HG02678 (cell line): ENCODE data around the gene FEZF1.

ENCODE experiments used
- ATAC-seq: cut with Tn5 transposase; IDR thresholded peaks from one replicate; pipeline ENCODE4 v1.9.1; 2021; ENCODE audit warnings: mild to moderate bottlenecking, moderate library complexity; ENCODE audit not compliant: unreplicated experiment

Gene FEZF1

GRCh38 chr7:122304319-122304975, at the start of gene FEZF1:
Gene FEZF1, minus strand, starts transcription at chr7:122304750. Its CDS starts 313 bp downstream, at chr7:122304437.
- ATAC-seq: no peak

- no peak for ATAC-seq
Observed at GRCh38 chr7:122352454-122352853, 47.9 kb upstream of the FEZF1 start.

- no peak for ATAC-seq
Observed at GRCh38 chr7:122350701-122351100, 46.2 kb upstream of the FEZF1 start.

DNA sequence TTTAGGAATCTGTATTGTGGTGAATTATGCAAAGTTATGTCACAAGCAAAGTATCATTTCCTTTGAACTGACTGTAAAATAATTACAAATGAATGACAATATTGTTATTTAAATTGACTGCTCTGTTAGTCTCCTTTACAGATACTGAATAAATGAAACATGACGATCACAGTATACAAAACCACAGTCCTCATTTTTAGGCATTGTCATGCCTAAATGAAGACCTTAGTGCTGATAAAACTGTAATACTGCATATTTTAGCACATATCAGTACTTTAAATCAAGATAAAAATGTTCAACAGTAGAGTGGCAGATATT, 39.7 kb upstream of the FEZF1 start:
- no peak for ATAC-seq

DNA sequence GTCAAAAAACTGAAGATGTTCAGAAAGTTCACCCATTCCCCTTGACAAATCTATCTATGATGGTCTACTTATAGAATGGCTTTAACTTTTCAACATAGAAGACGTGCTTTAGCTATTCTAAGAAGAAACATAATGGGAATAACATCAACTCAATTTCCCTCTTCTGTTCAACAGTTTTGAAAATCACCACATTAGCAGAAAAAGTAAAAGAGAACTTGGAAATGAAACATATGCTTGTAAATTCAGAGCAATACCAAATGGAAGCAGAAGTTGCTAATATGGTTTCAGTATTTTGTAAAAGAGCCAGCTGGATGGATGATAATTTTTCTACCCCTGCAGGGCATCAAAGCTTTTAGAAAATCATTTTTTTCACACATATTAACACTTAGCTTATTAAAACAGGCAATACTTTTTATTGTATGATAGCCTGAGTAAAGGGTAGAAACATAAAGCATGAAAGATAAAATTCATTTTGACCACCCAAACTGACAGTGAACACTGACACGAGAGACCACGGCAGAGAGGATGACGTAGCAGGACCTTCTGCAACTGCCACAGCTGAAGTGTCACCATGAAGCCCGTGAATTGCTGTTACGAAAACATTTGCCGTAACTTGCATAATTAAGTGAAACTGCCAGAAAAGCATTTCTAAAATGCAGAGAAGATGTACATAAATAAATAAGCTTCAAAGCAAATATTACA, 39.2 kb upstream of the FEZF1 start:
- no peak for ATAC-seq

- no peak for ATAC-seq
Observed at GRCh38 chr7:122340427-122340826, 35.9 kb upstream of the FEZF1 start.

- no peak for ATAC-seq
Observed at GRCh38 chr7:122339145-122339904, 34.8 kb upstream of the FEZF1 start.

GRCh38 chr7:122337011-122337410, 32.5 kb upstream of the FEZF1 start:
- no peak for ATAC-seq

GRCh38 chr7:122329145-122329802, 24.7 kb upstream of the FEZF1 start:
- ATAC-seq: no peak

- ATAC-seq: no peak
Observed at GRCh38 chr7:122327969-122328368, 23.4 kb upstream of the FEZF1 start.

DNA sequence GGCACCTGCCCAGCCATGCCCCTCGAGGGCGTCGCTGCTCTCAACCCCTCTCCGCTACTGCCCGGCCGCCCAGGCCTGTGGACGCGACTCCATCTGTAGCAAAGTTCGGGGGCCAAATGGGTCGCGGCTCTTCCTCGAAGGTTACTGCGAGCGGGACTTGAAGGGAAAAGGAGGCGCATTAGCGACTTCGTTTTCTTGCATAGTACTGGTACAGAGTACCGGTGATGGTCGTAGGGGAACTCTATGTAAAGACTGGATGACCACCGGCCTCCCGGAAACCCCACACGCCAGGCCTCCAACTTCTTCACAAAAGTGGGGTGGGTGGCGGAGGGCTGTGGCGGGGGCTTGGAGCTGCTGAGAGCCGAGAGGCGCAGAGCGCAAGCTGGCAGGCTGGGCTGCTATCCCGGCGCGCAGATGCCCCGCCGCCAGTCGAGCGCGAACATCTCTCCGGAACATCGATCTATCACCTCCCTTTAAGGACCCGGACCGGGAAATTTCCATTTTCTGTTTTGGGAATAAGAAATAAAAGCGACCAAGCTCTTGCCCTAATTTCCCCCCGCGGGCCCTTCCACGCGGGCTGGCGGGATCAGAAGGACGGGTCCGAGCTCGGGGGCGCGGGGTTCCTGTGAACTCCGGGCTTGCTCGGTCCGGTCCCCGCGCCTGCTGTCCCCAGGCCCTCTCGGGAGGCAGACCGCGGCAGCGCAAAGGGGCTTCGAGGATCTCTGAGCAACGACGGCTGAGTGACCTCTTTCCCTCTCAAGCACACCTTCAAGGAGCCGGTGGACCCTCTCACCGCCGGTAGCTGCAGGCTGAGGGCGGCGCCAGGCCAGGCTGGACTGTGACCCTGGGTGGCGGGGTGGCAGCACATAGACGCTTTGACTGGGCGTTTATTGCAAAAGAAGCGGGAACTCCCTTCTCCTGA, 12.2 kb upstream of the FEZF1 start:
- no peak for ATAC-seq

DNA sequence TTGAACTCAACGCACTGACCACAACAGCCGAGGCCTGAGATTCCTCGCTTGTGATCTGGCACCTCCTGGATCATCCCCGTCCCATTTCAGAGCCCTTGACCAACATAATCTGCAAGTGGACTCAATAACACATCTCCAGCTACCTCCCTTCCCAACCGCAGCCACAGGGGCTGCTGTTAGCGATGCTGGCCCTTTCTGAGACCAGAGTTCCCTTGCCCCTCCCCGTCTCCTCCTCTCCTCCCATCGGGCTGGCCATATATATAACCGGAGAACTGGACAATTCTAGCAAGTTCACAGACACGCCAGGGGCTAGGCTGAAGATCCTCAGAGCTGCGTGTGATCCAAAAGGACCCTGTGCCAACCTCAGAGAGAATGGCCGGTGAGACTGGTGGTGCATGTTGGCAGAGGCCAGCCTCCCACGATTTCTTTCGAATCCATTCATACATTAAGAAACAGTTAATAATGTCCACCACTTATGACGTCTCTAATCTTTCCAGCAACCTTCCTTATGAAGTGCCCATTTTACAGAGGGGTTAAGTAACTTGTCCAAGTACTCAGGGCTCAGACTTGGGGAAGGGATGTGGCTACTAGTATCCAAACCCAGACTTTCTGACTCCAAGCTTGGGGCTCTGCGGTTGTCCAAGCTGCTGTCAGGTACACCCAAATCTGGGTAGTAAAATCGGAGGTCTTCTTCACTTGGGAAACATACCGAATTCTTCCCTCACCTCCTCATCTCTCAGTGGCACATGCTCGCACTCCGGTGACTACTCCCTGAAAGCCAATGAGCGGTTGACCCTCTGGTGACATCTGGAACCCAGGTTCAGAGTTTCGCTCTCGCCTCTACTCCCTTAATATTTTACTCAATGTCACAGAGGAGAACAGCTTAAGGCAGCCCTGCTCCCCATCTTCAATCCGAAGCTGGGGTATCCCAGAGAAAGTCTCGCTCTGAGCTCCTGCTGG, 11.2 kb upstream of the FEZF1 start:
- ATAC-seq: no peak

- no peak for ATAC-seq
Observed at GRCh38 chr7:122314284-122314683, 9.7 kb upstream of the FEZF1 start.

- ATAC-seq: no peak
Observed at GRCh38 chr7:122312789-122313188, 8.2 kb upstream of the FEZF1 start.

GRCh38 chr7:122311734-122312450, 7.3 kb upstream of the FEZF1 start:
- ATAC-seq: no peak

GRCh38 chr7:122311050-122311700, 6.6 kb upstream of the FEZF1 start:
- ATAC-seq: no peak

DNA sequence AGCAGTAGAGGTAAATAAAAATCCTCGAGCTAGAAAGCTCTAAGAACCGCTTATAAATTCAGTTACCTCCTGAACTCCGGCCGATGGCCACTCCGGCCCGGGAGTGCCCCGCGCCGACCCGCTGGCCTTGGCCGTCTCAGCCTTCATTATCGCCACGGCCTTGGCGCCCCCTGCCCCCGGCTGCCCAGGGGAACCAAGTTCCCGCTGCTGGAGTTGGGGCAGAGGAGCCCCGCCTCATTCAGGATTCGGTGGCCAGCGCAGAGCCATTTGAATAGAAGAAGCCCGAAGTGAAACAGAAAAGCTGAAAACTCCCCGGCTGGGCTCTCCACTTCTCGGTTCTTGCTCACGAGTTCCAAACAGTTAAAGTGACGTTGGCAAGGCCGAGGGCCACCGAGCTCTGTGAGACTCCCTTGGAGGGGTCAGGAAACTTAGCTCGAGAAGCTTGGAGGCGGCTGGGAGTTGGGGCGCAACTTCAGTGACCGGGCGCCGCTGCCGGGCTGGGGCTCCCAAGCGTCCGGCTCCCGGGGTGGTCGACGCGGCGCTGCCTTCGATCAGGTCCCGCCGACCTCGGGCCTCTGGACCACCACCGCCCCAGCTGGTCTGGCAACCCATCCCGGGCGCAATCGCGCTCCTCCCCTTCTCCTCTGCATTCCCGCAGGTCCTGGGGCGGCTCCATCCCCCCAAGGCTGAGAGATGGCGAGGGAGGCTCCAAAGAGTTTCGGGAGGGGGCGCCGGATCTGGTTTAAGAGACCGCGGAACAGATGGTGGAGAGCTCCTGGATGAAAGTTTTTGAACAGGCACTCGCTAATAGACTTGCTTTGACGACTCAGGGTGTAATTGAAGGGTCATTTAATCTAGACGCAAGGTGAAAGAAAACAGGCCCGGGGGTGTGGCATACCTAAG, 5.8 kb upstream of the FEZF1 start:
- peak; percentile 55 for ATAC-seq
